Endodermal cell (in vitro differentiated cells): ENCODE results near the gene RFXANK. TPM values are rescaled to one million over a fixed set of nuclear protein-coding genes. Genes with fewer than 3 reads are reported as not detected.

Experiments
- DNase-seq: peaks from one replicate; pipeline ENCODE4 v3.0.0-alpha.2; 2017
- H3K27ac ChIP-seq: 2 replicates; pipeline ENCODE4 v1.5.1; 2013; ENCODE audit warnings: mild to moderate bottlenecking, low read depth, low read length, moderate library complexity
- H3K27me3 ChIP-seq: 2 replicates; pipeline ENCODE4 v1.6.1; 2013; ENCODE audit warnings: mild to moderate bottlenecking, low read length, moderate library complexity; ENCODE audit not compliant: insufficient read depth, control insufficient read depth, poor library complexity, severe bottlenecking
- H3K36me3 ChIP-seq: 2 replicates; pipeline ENCODE4 v1.7.0; 2013; ENCODE audit warnings: mild to moderate bottlenecking, low read length, moderate library complexity; ENCODE audit not compliant: control insufficient read depth, insufficient read depth
- H3K4me1 ChIP-seq: one replicate; pipeline ENCODE4 v1.7.0; 2013; ENCODE audit warnings: low read length; ENCODE audit not compliant: control insufficient read depth, insufficient read depth
- H3K4me3 ChIP-seq: 2 replicates; pipeline ENCODE4 v1.5.1; 2013; ENCODE audit warnings: mild to moderate bottlenecking, low read length, moderate library complexity
- H3K9ac ChIP-seq: 2 replicates; pipeline ENCODE4 v1.6.1; 2013; ENCODE audit warnings: mild to moderate bottlenecking, low read length, moderate library complexity; ENCODE audit not compliant: poor library complexity, severe bottlenecking; ENCODE audit errors: extremely low read depth
- H3K9me3 ChIP-seq: 2 replicates; pipeline ENCODE4 v1.6.1; 2013; ENCODE audit warnings: mild to moderate bottlenecking, low read length, moderate library complexity; ENCODE audit not compliant: control insufficient read depth
- H3K27ac Mint-ChIP-seq: 2 replicates; pipeline ENCODE4 v1.8.0; 2020; ENCODE audit warnings: mixed read lengths
- H3K27me3 Mint-ChIP-seq: 2 replicates; pipeline ENCODE4 v1.8.0; 2021; ENCODE audit warnings: mild to moderate bottlenecking, mixed read lengths; ENCODE audit not compliant: insufficient read depth
- H3K36me3 Mint-ChIP-seq: 2 replicates; pipeline ENCODE4 v1.8.0; 2020; ENCODE audit warnings: low read depth, mixed read lengths
- H3K4me1 Mint-ChIP-seq: 2 replicates; pipeline ENCODE4 v1.8.0; 2020; ENCODE audit warnings: mixed read lengths
- H3K4me3 Mint-ChIP-seq: 2 replicates; pipeline ENCODE4 v1.8.0; 2020; ENCODE audit warnings: mild to moderate bottlenecking, moderate library complexity, mixed read lengths
- H3K9me3 Mint-ChIP-seq: 2 replicates; pipeline ENCODE4 v1.8.0; 2020; ENCODE audit warnings: mild to moderate bottlenecking, mixed read lengths
- WGBS, 2 experiments: methylation state at CpG; one replicate each; pipeline versions ENCODE4 v1.1.5 to v1.1.7; 2013; ENCODE audit warnings: missing lambda C conversion rate in 2 of 2, mixed read lengths in 1 of 2; ENCODE audit not compliant: insufficient coverage in 1 of 2, insufficient read length in 1 of 2; 5-methylcytosine and 5-hydroxymethylcytosine counted together
- total RNA-seq, 2 donors: library from RNA; stranded (reverse); fragmentation: NEBNext Ultra II Directional in 1 of 2; extraction: Animal tissue kit (Norgen Biotek cat#: 25700) in 1 of 2; gene quantifications; 2 replicates in 1 of 2; 3 replicates in 1 of 2; pipeline ENCODE4 v1.2.1, GENCODE V29; 2021
- TF ChIP-seq, protein P1 (sequence below): fragments of 200-600 bp; sonication (generic); conservative IDR thresholded peaks from 2 replicates; pipeline ENCODE4 v1.5.0; 2021; ENCODE audit warnings: antibody characterized with exemption, mild to moderate bottlenecking

The RFXANK gene
- total RNA-seq, 2 donors from 2014 or later: 117 to 122 TPM

DNA sequence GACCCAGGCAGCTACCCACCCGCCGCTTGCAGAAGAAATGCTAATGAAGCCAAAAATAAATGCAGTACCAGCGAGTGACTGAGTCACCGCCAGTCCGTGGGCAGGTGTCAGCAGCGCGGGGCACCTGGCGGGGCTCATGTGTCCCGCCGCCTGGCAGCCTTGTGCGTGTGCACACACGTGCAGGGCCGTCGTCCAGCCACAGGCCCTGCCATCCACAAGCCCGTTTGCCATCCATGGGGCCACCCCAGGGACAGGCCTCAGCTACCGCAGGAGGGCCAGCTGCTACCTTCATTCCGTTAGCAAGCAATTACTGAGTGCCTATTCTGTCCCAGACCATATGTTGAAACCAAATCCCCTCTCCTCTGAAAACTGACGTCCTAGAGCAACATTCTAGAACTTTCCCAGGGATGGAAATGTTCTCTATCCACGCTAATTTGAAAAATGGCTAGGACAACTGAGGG, 40.2 kb downstream of the RFXANK start:
- Histone ChIP-seq H3K9ac (no peak overlapping the region), H3K9me3 (peaks cover 19% of the 10 kb centered on the region), H3K36me3 (no peaks in the 10 kb centered on the region), H3K27me3 (peaks cover 19% of the 10 kb centered on the region), H3K27ac (no peak overlapping the region), H3K4me1 (no peaks in the 10 kb centered on the region), H3K4me3 (no peak overlapping the region)
- DNase-seq: no peak
- Mint-ChIP-seq H3K9me3 (peaks cover 28% of the 10 kb centered on the region), H3K4me3 (no peak overlapping the region), H3K27me3 (peaks cover 47% of the 10 kb centered on the region), H3K36me3 (no peaks in the 10 kb centered on the region), H3K27ac (no peak overlapping the region), H3K4me1 (no peaks in the 10 kb centered on the region)
- WGBS, 2 experiments: 70 to 73% methylated on average over 14 to 19 of the region's 19 CpGs
- TF ChIP-seq, protein P1, sequence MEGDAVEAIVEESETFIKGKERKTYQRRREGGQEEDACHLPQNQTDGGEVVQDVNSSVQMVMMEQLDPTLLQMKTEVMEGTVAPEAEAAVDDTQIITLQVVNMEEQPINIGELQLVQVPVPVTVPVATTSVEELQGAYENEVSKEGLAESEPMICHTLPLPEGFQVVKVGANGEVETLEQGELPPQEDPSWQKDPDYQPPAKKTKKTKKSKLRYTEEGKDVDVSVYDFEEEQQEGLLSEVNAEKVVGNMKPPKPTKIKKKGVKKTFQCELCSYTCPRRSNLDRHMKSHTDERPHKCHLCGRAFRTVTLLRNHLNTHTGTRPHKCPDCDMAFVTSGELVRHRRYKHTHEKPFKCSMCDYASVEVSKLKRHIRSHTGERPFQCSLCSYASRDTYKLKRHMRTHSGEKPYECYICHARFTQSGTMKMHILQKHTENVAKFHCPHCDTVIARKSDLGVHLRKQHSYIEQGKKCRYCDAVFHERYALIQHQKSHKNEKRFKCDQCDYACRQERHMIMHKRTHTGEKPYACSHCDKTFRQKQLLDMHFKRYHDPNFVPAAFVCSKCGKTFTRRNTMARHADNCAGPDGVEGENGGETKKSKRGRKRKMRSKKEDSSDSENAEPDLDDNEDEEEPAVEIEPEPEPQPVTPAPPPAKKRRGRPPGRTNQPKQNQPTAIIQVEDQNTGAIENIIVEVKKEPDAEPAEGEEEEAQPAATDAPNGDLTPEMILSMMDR: no peak

DNA sequence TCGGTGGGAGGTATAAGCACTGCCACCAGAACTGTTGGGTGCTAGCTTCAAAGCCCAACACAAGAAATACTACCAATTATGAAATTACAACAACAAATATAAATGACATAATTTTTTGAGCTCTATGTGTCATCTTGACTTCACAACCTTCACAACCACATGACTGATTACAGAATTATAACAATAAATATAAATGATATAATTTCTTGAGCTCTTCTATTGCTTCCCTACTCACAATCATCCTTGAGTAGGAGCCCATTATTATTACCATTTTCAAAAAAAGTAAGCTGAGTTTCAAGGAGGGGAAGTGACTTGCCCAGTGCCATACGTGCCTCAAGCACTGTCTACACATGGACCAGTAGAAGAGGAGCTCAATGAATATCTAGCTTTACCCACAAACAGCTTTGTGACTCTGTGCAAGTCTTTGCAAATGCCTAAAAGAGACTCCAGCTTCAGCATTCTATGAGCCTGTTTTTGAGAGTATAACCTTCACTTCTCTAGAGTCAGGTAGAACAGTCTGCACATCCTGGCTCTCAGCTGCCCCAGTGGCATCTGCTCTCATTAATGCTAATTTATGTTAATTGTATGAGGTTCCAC, 42.3 kb downstream of the RFXANK start:
- H3K27ac Mint-ChIP-seq: no peak overlapping the region
- no peak overlapping the region for H3K9ac ChIP-seq
- H3K27me3 ChIP-seq: peaks cover 4% of the 10 kb centered on the region
- no peak overlapping the region for H3K4me3 ChIP-seq
- TF ChIP-seq, protein P1: no peak
- H3K4me1 ChIP-seq: no peaks in the 10 kb centered on the region
- H3K27ac ChIP-seq: no peak overlapping the region
- no peak overlapping the region for H3K4me3 Mint-ChIP-seq
- H3K4me1 Mint-ChIP-seq: no peaks in the 10 kb centered on the region
- peaks cover 40% of the 10 kb centered on the region for H3K27me3 Mint-ChIP-seq
- WGBS, 2 experiments: 77 to 79% methylated on average over 2 of the region's 2 CpGs
- H3K36me3 Mint-ChIP-seq: no peaks in the 10 kb centered on the region
- no peaks in the 10 kb centered on the region for H3K36me3 ChIP-seq
- peaks cover 19% of the 10 kb centered on the region for H3K9me3 ChIP-seq
- no peak for DNase-seq
- peaks cover 28% of the 10 kb centered on the region for H3K9me3 Mint-ChIP-seq

DNA sequence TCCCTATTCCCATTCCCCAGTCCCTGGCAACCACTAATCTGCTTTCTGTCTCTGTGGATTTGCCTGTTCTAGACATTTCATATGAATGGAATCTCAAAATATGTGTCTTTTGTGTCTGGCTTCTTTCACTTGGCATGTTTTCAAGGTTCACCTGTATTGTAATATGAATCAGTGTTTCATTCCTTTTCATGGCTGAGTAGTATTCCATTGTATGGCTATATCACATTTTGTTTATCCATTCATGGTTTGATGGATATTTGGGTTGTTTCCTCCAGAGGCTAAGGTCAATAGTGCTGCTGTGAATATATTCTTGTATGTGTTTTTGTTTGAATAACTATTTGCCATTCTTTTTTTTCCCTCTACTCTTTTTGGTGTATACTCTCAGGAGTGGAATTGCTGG, 44.1 kb downstream of the RFXANK start:
- Histone ChIP-seq H3K9me3 (peaks cover 19% of the 10 kb centered on the region), H3K9ac (no peak overlapping the region), H3K36me3 (no peaks in the 10 kb centered on the region), H3K4me1 (no peaks in the 10 kb centered on the region), H3K27ac (no peak overlapping the region), H3K27me3 (no peaks in the 10 kb centered on the region), H3K4me3 (no peak overlapping the region)
- Mint-ChIP-seq H3K36me3 (no peaks in the 10 kb centered on the region), H3K4me3 (no peak overlapping the region), H3K9me3 (peaks cover 28% of the 10 kb centered on the region), H3K4me1 (no peaks in the 10 kb centered on the region), H3K27ac (no peak overlapping the region), H3K27me3 (peaks cover 44% of the 10 kb centered on the region)
- DNase-seq: no peak
- TF ChIP-seq, protein P1: no peak
